Lung (tissue), 12 donors: Measurements from ENCODE around the gene RNASEH2B. TPM values are rescaled to one million over a fixed set of nuclear protein-coding genes. Genes with fewer than 3 reads are reported as not detected.

ENCODE experiments used
- ATAC-seq: fragments of 200-7000 bp; cut with Tn5 transposase; one replicate; pipeline ENCODE4 v1.9.1; 2020; ENCODE audit warnings: moderate number of reproducible peaks; ENCODE audit not compliant: insufficient read depth, low FRiP score
- DNase-seq, 3 donors: peaks; one replicate each; pipeline ENCODE4 v3.0.0-alpha.2; 2013 to 2017
- H3K27ac ChIP-seq, 2 donors: one replicate each; pipeline ENCODE4 v1.5.1; 2013; ENCODE audit warnings: mild to moderate bottlenecking in 2 of 2, moderate library complexity in 2 of 2, control low read depth in 1 of 2, inconsistent platforms in 1 of 2, low read depth in 1 of 2, low read length in 1 of 2
- H3K27me3 ChIP-seq, 3 donors: one replicate each; pipeline ENCODE4 v1.5.1; 2013; ENCODE audit warnings: low read length in 2 of 3; ENCODE audit not compliant: control insufficient read depth in 3 of 3, insufficient read depth in 3 of 3
- H3K36me3 ChIP-seq, 4 donors: one replicate each; pipeline ENCODE4 v1.5.1; 2013; ENCODE audit warnings: low read length in 4 of 4, mild to moderate bottlenecking in 1 of 4, moderate library complexity in 1 of 4; ENCODE audit not compliant: control insufficient read depth in 4 of 4, insufficient read depth in 4 of 4
- H3K4me1 ChIP-seq, 5 donors: one replicate each; pipeline ENCODE4 v1.5.1; 2013; ENCODE audit warnings: low read length in 5 of 5, mild to moderate bottlenecking in 2 of 5, moderate library complexity in 1 of 5; ENCODE audit not compliant: control insufficient read depth in 5 of 5, insufficient read depth in 5 of 5
- H3K4me3 ChIP-seq: one replicate; pipeline ENCODE4 v1.5.1; 2013; ENCODE audit warnings: mild to moderate bottlenecking, control low read depth, moderate library complexity
- H3K9ac ChIP-seq, 2 donors: one replicate each; pipeline ENCODE4 v1.5.1; 2013; ENCODE audit warnings: low read length in 2 of 2, control low read depth in 1 of 2; ENCODE audit not compliant: insufficient read depth in 1 of 2
- H3K9me3 ChIP-seq, 4 donors: one replicate each; pipeline ENCODE4 v1.5.1; 2013; ENCODE audit warnings: low read length in 3 of 4, mild to moderate bottlenecking in 1 of 4, moderate library complexity in 1 of 4; ENCODE audit not compliant: control insufficient read depth in 4 of 4, insufficient read depth in 3 of 4
- CTCF ChIP-seq: IDR thresholded peaks from 2 replicates; pipeline ENCODE4 v1.5.1; 2012; ENCODE audit warnings: mild to moderate bottlenecking; ENCODE audit errors: control extremely low read depth, extremely low read depth
- WGBS, 2 donors: extraction: QIAGEN DNeasy Blood & Tissue Kit; methylation state at CpG; one replicate each; pipeline ENCODE4 v1.1.7; 2013; 5-methylcytosine and 5-hydroxymethylcytosine counted together
- polyA plus RNA-seq, 2 donors: library from polyadenylated mRNA; stranded (reverse); fragments of 200-250 nt; gene quantifications; one replicate each; pipeline ENCODE4 v1.2.1, GENCODE V29; 2013
- total RNA-seq, 2 donors: library from RNA; depleted of rRNA in 1 of 2; stranded (reverse); fragments of >200 nt in 1 of 2; gene quantifications; one replicate each; pipeline ENCODE4 v1.2.1, GENCODE V29; 2014 to 2021
- donor health status: control.
- donor health status: control.
- donor health status: Bipolar disorder and iron deficiency.
- donor health status: healthy.
- donor health status: DM: yes; HTN: yes; CAD: no.

The RNASEH2B gene
- total and polyA plus RNA-seq, 4 donors, result 29.6 to 115 (median 57.8) TPM

GRCh38 chr13:50910485-50910805, 854 bp downstream of the RNASEH2B start:
- WGBS, 2 donors, result 1% methylated on average over 13 of the region's 13 CpGs
- Histone ChIP-seq H3K9ac (peak overlapping the region; percentile 90), H3K4me3 (peak overlapping the region; percentile 70), H3K36me3 (no peaks in the 10 kb centered on the region), H3K9me3 (no peaks in the 10 kb centered on the region), H3K27ac (peak overlapping the region; percentile 95 to 97), H3K27me3 (no peaks in the 10 kb centered on the region), H3K4me1 (peaks cover under 1 to 52% (median 10%) of the 10 kb centered on the region in 5 donors)
- TF ChIP-seq CTCF, result no peak
- ATAC-seq (peak; percentile 5), DNase-seq (peak; percentile 51 to 69 (median 69))

GRCh38 chr13:50911081-50911631, 1.6 kb downstream of the RNASEH2B start:
- 33 to 38% methylated on average over 3 of the region's 3 CpGs for WGBS, 2 donors
- H3K27me3 ChIP-seq, result no peaks in the 10 kb centered on the region
- peak overlapping the region in 1 of 2 donors; percentile 90 for H3K9ac ChIP-seq
- peak overlapping the region; percentile 36 to 67 for H3K27ac ChIP-seq
- no peaks in the 10 kb centered on the region for H3K9me3 ChIP-seq
- TF ChIP-seq CTCF, result no peak
- ATAC-seq (no peak), DNase-seq (peak in 2 of 3 donors; percentile 50 to 59)
- no peak overlapping the region for H3K4me3 ChIP-seq
- peaks cover 3 to 52% (median 10%) of the 10 kb centered on the region in 5 donors for H3K4me1 ChIP-seq
- H3K36me3 ChIP-seq, result no peaks in the 10 kb centered on the region

- Histone ChIP-seq H3K9ac (peak overlapping the region in 1 of 2 donors; percentile 90), H3K9me3 (no peaks in the 10 kb centered on the region), H3K27me3 (no peaks in the 10 kb centered on the region), H3K4me3 (no peak overlapping the region), H3K4me1 (peaks cover 4 to 60% (median 18%) of the 10 kb centered on the region in 5 donors), H3K27ac (no peak overlapping the region), H3K36me3 (no peaks in the 10 kb centered on the region)
- TF ChIP-seq CTCF, result peak; percentile 88
- no peak for ATAC-seq
- 57% methylated on average over 9 of the region's 9 CpGs for WGBS, 2 donors
- peak; percentile 91 to 96 (median 96) for DNase-seq
These were observed 2.6 kb downstream of the RNASEH2B start for GRCh38 chr13:50911937-50912795.
